ENCODE results near the gene MAP2K5. TPM values are rescaled to one million over a fixed set of nuclear protein-coding genes. Genes with fewer than 3 reads are reported as not detected.

Gene MAP2K5
- total RNA-seq, 1 experiment from 2014 or later: 15.0 TPM

DNA sequence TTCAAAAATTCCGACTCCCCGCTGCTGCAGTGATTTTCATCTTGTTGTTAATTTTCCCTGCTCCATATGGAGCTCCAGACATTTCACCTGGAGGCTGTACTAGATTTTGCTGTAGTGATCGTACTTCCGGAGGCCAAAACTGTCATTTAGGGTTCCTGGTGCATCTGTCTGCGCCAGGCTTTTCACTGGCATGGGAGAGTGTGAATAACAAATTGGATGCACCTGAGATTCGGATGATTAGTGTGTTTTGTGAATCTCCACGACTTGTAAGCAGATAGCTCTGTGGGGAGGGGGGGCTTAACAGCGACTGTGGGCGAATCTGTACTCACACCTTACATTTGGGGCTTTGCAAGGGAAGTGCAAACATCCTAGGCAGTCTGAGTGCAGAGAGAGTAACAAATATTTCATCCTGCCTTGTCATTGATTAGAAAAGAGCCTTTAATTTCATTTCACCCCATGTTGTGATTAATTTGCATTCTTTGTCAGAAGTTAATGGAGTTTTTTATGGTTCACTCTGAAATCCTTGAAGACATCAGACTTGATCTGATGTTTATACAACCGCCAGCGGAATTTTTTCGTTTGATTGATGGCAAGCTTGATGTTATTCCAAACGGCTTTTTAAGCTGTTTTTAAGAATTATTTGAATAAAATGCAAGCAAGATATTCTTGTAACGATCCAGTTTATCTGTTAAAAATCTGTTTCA lies 190.3 kb downstream of the MAP2K5 start:
- Histone ChIP-seq H3K23ac (ENCODE audit: insufficient read length, low read depth, low read length) (no peak overlapping the region), H3K4me1 (ENCODE audit: insufficient read depth, low read length) (no peaks in the 10 kb centered on the region), H3K23me2 (ENCODE audit: insufficient read length, low read depth, low read length, poor library complexity, severe bottlenecking) (no peaks in the 10 kb centered on the region), H3K56ac (ENCODE audit: insufficient read length, low read depth, low read length) (no peak overlapping the region), H4K91ac (ENCODE audit: insufficient read length, low read depth, low read length) (no peak overlapping the region), H2BK15ac (ENCODE audit: low read depth, low read length) (no peak overlapping the region), H2BK5ac (ENCODE audit: insufficient read length, low read length) (no peak overlapping the region), H4K5ac (ENCODE audit: insufficient read length, low read depth, low read length) (no peak overlapping the region), H3K14ac (ENCODE audit: insufficient read depth, low read length) (no peak overlapping the region), H3T11ph (ENCODE audit: low read length) (no peak overlapping the region), H3K79me1 (ENCODE audit: insufficient read depth, low read depth, low read length, poor library complexity, severe bottlenecking) (no peaks in the 10 kb centered on the region), H3K27me3 (ENCODE audit: insufficient read depth, low read length) (no peaks in the 10 kb centered on the region), H3K4me2 (ENCODE audit: insufficient read depth, insufficient read length, low read length) (no peak overlapping the region), H4K8ac (replicated peaks; ENCODE audit: insufficient read length, low read depth, low read length) (no peak overlapping the region), H3K27ac (ENCODE audit: insufficient read length, low read depth, low read length) (no peak overlapping the region), H3K4ac (ENCODE audit: low read depth, low read length) (no peak overlapping the region), H3K9me3 (ENCODE audit: control insufficient read depth, low read depth, low read length) (no peaks in the 10 kb centered on the region), H4K20me1 (ENCODE audit: control insufficient read depth, insufficient read depth, insufficient read length) (no peaks in the 10 kb centered on the region), H2AFZ (ENCODE audit: low read length) (no peak overlapping the region), H2BK120ac (ENCODE audit: low read depth, low read length, poor library complexity, severe bottlenecking) (no peak overlapping the region), H2AK5ac (ENCODE audit: insufficient read length, low read length) (no peak overlapping the region), H3K79me2 (ENCODE audit: insufficient read depth, low read length) (no peaks in the 10 kb centered on the region), H2BK20ac (ENCODE audit: low read depth, low read length, poor library complexity, severe bottlenecking) (no peak overlapping the region), H3K18ac (ENCODE audit: insufficient read length, low read depth, low read length) (no peak overlapping the region), H3K9ac (ENCODE audit: extremely low read depth, insufficient read length, low read length) (no peak overlapping the region), H2BK12ac (ENCODE audit: insufficient read length, low read depth, low read length) (no peak overlapping the region)
- WGBS (ENCODE audit: extremely low coverage, insufficient read length, low lambda C conversion rate): 100% methylated on average over 2 of the region's 14 CpGs
- Mint-ChIP-seq H3K27ac (0 out of 7 replicates have a peak overlapping the region, but pooled peaks of 1 of the 3 experiments have one; percentile 5), H3K4me1 (peaks cover 31 to 41% of the 10 kb centered on the region in 2 experiments), H3K27me3 (ENCODE audit: low read depth) (no peaks in the 10 kb centered on the region), H3K36me3 (ENCODE audit: insufficient read depth in 1 of 3, low read depth in 3 of 3) (no peaks in the 10 kb centered on the region), H3K9me3 (no peaks in the 10 kb centered on the region), H3K4me3 (no peak overlapping the region)
- TF ChIP-seq, protein P1, sequence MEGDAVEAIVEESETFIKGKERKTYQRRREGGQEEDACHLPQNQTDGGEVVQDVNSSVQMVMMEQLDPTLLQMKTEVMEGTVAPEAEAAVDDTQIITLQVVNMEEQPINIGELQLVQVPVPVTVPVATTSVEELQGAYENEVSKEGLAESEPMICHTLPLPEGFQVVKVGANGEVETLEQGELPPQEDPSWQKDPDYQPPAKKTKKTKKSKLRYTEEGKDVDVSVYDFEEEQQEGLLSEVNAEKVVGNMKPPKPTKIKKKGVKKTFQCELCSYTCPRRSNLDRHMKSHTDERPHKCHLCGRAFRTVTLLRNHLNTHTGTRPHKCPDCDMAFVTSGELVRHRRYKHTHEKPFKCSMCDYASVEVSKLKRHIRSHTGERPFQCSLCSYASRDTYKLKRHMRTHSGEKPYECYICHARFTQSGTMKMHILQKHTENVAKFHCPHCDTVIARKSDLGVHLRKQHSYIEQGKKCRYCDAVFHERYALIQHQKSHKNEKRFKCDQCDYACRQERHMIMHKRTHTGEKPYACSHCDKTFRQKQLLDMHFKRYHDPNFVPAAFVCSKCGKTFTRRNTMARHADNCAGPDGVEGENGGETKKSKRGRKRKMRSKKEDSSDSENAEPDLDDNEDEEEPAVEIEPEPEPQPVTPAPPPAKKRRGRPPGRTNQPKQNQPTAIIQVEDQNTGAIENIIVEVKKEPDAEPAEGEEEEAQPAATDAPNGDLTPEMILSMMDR (conservative IDR thresholded peaks at IDR 0.05): no peak
- no peak for DNase-seq
